HPDE6-E6E7 (cell line): ENCODE results near the gene CDH11.

Source experiments
- DNase-seq: peaks from one replicate; pipeline ENCODE4 v3.0.0; 2011; ENCODE audit warnings: missing footprints; ENCODE audit errors: extremely low spot score

CDH11 gene

DNA sequence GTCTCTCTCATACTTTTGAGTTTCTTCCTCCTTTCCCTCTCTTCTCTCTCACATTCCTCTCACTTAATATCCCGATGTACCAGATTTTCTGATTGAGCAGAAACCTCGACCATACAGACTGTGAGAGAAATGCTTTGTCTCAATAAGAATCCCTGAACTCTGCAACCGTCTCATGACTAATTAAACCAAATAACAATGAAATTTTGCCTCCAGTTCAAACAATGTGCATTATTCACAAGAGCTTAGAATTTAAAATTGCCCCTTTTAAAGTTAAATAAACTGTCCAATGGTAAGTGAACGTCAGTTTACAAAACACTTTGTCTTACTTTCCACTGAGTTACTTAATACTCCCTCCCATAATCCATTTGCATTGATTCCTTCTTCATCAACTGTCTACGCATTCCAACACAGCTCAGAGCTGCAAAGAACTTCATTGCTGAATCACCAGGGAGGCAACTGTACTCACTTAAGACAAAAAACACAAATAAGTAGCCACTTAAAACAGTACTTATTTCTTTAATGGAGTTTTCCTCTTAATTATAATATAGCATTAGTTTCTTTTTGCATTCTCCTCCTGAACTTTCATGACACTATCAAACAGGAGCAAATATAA, 4.9 kb downstream of the CDH11 start:
- no peak for DNase-seq

DNA sequence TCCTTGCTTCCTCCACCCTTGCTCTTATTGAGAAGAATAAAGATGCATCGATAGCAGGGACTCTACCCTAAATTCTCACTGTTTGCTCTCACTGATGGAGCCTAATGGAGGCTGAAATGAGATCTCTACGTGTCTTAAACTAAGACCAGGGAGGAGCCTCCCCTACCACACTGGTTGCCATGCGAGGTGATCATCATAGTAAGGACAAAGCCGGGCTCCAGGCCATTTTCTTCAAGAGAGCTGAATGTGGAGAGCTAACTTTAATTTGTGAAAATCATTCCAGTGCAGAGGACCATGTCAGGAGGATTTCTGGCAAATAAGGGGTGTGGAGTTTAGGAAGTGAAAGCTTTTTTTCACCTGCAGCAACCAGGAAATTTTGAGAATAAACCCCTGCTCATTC, 5.6 kb downstream of the CDH11 start:
- no peak for DNase-seq

DNA sequence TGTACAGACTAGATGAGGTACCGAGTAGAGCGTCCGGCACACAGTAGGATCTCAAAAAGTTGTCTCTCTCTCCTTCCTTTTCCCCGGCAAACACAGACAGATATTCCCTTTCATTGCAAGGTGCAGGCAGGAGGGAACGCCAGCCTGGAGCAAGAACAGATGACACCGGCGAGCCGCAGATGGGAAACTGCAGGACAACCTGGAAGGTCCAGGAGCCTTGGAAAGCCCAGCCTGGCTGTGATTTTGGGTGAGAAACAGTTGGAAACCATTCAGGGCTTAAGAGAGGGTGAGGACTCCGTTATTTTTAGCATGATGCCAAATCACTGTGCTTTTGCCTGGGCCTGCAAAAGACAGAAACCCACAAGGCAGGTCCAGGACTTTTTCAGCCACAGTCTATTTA, 7.3 kb downstream of the CDH11 start:
- DNase-seq: no peak

DNA sequence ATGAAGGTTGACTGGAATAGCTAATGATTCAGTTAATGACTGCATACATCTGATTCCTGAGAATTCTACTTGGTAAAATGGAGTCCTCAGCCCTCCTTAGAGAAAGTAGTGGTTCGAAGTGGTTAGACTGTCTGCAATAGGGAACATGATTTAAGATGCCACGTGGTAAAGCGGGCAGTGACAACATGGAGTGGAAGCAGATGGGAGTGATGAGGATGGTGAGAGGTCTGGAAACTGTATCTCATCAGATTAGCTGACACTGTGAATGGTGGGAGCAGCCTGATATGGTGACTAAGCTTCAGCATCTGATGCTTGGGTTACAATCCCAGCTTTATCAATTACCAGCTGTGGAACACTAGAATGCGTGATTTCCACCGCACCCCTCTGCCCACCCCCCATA, 8.4 kb downstream of the CDH11 start:
- no peak for DNase-seq

DNA sequence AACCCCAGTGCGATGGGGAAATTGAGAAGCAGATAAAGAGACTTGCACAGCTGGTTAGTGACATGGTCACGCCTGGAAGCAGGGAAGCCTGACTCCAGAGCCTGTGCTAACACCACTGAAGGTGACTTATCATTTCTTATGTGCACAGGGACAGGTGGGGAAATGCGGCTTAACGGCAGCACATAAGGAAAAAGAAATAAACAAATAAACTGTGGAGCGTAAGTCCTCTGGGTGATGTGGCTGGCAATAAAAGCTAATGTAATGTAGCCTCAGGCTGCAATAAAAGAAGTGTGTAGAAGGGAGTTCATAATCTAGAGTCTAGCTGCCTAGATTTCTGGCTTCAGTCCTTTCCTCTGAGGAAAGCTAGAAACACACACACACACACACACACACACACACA, 10.6 kb downstream of the CDH11 start:
- DNase-seq: no peak

DNA sequence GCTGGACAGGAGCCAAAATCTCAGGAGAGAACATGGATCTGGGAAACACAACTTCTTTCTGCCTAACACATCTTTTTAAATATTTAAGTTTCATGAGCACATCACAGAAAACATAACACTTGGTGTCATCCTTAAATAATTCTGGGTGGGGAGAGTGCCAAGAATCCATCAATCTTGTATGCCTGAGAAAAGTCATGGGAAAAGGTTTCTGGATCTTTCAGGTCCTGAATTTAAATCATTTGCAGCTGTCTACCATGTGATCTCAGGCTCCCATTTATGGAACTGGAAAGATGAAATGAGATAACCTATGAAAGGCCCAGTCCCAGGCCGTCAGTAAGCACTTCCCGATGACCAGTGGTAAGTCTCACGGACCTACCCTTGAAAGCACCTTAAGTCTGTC, 15.1 kb downstream of the CDH11 start:
- no peak for DNase-seq

DNA sequence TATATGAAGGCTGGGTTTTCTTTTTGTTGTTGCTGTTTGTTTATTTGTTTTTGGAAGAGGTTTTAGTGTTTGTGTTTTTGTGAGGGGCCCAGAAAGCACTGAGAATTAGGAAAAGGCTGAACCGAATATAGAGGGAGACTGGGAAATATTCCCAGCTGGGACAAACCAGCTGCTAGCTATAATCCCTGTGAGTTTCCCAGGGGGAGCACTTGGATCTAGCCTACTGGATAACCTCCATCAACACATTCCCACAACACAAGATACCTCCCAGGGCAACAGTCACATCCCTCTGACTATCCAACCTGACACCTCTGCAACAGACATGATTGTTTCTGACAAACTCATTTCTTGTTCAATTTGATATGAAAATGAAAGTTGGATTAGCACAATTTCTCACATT, 16.7 kb downstream of the CDH11 start:
- DNase-seq: no peak

DNA sequence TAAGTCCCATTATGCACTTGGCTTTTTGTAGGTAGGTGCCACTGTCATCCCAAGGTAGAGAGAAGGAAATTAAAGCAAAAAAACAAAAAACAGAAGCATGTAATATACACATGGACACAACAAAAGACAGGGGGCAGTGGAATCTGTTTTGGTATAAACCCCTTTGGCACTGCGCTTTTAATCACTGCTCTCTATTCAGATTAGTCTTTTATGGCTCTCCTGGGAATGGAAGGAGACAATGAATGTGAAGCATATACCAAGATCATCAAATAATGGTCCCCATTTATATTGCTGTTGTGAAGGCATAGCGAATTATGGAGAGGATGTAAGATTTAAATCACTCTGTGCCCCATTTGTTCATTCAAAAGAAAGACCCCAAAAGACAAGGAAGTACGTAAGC, 17.4 kb downstream of the CDH11 start:
- DNase-seq: no peak

DNA sequence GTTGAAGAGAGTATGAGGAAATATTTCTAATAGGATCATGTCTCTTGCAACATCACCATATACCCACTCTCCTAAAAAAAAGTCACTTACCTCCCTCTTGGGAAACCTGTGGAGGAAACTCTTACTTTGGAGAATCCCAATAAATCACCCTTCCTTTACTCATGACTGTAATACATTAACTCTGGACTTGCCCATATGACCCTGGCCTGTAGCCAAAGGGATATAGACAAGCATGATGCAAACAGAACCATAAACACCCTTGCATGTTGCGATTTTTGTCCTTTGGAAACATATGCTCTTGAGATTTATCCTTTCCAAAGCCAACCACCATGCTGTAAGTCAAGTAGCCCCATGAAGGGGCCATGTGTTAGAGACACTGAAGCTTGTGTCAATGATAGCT, 19.5 kb downstream of the CDH11 start:
- DNase-seq: no peak

DNA sequence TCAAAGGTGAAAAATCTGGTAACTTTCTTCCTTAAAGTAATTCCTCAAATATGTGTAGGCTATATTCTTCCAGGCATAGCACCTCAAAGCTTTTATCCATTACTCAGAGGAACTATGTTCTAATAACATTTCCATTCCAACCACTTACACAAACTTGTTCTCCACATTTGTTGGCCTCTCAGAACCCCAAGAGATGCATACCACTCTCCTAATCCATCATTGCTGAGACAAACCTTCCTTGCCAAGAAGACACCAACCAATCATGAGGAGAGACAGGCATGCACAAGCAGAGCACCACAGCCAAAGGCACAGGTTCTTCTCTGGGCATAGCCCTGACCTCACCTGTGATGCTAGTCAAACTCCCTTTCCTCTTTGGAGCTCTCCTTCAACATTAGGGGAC, 20.9 kb downstream of the CDH11 start:
- DNase-seq: no peak

DNA sequence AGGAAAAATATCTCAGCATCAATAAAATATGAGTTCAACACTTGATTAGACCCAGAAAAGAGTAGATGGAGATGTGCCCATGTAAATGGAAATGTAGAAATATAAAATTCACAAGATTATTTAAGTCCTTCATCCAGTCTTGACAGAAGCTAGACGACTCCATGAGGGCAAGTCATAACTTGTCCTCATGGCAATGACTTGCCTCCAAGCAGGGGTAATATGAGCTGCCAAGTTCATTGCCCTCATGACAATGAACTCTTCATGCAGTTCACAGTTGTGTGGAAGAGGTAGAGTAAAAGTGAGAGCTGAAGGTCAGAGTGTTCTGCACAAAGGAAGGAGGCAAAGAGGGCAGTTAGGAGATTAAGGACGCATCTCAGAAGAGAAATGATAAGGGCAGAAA, 22.3 kb downstream of the CDH11 start:
- DNase-seq: no peak

DNA sequence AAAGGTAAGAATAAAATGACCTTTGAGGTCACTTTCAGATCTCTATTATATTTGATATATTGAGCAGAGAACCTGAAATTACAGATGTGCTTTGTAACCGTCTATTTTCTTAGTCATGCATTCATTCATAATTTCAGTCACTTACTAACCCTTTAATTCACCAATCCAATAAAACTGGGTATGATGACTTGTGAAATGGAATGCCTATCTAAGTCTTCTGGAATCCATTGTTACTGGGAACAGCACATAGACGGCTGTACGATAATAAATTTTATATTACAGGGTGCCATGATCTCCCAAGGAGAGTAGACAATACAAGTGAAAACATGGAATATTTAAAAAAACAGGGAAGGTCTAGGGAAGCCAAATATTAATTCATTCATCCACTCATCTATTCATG, 22.9 kb downstream of the CDH11 start:
- DNase-seq: no peak

DNA sequence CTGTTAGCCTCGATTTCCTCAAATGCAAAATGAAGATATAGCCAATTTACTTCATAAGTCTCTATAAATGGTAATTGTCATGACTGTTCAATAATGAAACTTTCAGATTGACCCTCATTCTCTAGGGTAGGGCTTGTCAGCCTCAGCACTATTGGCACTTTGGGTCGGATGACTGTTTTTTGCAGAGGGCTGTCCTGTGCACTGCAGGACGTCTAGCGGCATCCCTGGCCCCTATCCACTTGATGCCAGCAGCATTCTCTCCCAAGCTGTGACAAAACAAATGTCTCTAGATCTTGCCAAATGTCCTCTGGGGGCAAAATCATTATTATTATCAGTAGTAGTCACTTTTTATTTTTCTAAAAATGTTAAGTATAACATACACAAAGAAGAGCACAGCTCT, 24.6 kb downstream of the CDH11 start:
- DNase-seq: no peak

DNA sequence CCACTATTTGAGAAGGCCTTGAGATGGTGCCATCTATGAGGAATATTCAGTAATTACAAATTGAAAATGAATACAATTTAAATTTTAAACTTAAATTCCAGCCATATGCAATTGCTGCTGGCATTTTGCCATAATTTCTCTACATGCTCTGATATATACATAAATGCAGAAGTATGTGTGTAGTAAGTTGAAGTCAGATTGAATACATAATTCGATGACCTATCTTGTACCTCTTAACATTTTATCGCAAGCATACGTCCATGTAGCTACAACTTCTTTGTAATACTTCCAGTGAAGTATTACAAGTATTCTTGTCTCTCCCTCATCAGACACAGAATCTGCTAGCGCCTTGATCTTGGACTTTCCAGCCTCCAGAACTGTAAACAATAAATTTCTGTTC, 26.0 kb downstream of the CDH11 start:
- no peak for DNase-seq

DNA sequence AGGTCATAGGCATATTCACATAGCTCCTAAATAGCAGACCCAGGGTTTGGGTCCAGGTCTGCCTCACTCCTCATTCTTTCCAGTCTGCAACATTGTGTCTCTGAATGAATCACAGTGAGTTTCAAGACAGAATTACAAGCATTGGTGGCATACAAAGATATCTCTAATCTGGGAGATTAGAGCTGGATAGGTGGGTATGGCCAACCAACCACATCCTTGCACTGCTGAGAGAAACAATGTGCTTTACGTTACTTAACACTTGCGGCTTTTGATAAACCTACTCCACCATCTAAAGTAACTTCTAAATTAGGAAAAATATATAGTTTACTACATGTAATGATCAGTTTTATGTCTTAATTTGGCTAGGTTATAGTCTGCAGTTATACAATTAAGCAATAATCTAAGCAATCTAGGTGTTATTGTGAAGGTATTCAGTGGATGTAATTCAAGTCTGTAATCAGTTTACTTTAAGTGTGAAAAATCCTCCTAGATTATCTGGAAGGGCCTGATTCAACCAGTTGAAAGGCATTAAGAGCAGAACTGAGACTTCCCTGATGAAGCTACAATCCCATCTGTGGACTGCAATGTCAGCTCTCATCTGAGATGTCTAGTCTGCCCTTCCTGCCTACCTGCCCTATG, 26.7 kb downstream of the CDH11 start:
- DNase-seq: no peak

DNA sequence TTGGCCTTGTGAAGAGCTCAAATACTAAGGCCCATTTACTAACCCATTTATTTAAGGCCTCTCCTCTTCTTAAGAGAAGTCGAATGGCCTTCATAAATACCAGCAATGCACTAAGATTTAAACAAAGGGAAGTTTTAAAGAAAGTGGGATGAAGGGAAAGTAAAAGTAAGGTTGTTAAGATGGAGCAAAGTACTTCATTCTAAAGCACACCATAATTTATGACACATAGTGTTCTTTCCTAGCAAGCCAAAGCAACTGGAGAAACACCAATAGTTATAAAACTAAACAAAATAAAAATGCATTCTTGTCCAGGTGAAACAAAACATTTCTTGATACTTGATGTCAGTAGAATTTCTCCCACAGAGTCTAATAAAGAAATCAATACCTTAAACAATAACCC, 27.9 kb downstream of the CDH11 start:
- no peak for DNase-seq

DNA sequence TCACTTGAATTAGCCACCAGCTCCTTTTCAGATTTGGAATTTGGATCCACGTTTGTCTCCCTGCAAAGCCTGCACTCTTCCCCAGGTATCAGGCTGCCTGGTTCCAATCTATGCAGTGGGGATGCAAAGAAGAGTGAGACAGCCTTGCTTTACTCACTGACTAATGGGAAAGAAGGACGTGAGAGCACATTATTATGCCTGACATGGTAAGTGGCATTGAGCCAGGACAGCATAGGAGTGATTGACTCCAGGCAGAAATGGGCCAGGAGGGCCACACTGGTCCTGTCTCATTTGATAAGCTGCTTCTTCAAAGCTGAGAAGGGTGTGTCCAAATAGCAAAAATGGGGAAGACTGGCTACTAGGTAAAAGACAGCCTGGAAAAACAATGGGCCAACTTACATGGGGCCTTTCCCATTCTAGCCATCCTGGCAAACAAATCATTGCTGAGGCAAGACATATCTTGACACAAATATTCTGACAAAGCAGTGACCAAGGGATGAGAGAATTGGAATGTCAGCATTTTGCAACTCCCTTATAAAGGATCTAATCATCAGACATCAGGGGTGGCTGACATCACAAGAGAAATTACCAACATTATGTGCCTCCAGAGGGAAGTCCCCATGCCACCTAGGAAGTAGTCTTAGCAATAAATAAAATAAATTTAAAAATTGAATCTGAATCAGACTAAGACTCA, 38.6 kb downstream of the CDH11 start:
- no peak for DNase-seq

DNA sequence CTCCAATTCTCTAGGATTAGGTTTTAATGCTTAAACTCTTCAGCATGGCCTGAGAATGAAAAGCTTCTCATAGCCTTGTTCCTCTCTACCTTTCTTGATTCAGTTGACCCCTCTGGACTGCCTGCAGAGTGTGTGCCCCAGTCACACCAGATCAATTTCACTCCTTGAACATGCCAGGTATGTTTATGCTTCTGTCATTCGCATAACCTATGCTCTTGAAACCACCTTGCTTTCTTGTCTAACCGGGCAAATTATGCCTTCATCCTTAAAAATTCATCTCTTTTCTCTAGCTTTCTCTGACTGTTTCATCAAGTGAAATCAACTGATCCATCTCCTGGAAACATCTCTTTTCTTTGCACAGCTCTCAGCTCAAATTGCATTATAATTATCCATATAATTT, 42.3 kb downstream of the CDH11 start:
- no peak for DNase-seq

DNA sequence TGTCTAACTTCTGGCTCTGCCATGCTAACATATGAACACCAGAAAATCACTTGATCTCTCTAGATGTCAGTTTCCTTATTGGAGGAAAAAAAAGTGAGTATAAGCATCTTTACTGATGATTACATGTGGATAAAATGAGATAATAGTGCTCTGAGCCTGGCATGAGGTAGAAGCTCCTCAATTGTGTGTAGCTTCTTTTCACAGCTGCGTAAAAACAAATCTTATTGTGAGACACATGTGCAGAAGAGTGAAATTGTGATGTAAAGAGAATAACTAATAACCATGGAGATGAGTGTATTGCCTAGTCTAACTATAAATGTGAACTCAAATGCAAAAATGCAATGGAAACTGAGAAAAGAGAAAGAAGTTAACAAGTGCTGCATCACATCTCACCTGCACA, 44.7 kb downstream of the CDH11 start:
- DNase-seq: no peak

DNA sequence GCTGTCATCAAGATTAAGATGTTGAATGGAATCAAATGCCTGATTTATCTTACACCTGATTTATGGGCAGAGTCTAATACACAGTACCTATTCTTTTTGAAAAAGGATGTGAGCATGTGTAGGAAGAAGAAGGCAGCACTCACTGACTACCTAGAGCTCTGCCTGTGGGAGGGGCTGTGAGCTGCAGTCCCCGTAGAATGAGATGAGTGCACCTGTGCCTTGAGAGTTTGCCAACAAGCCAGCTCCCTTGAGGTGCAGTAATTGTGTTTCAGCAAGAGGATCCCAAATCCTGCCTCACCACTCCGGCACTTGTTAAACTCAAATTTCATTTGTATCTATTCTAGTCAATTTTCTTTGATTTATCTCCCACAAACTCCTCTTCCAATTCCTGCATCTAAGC, 46.0 kb downstream of the CDH11 start:
- DNase-seq: no peak

DNA sequence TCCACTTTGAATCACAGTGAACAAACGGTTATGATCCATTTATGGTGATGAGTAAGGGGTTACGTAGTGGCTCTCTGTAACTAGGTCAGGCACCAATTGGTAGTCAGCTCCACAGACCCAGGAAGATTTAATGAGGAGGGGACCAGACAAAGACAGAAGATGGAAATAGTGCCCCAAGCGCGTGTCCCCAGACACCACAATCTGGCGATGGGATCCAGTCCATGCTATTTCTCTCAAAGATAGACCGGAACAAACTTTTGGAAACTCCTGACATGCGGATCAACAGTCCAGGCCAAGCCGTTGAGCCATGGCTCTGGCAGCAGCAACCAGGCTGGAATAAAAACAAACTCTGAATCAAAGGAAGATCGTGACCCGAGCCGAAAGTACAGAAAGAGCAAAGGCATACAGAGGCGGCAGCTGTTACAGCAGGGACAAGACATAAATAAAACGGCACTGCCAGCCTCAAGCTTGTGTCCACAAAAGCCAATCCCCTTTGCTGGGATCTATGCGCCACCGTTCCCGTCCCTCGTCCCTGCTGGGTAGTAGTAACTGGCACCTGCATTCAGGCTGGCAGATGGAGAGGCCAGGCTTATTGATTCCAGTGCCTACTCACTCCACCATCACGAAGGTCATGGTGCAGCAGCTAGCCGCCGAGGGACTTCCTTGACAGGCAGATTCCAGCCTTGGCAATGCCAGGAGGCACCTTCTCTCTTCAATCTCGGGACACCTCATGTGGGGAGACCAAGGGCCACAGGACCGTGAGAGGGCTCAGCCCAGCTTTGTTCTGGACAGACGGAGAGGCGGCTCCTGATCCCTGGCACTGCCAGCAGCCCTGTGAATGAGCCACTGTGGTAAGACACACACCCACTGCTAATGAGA, 50.2 kb downstream of the CDH11 start:
- no peak for DNase-seq

DNA sequence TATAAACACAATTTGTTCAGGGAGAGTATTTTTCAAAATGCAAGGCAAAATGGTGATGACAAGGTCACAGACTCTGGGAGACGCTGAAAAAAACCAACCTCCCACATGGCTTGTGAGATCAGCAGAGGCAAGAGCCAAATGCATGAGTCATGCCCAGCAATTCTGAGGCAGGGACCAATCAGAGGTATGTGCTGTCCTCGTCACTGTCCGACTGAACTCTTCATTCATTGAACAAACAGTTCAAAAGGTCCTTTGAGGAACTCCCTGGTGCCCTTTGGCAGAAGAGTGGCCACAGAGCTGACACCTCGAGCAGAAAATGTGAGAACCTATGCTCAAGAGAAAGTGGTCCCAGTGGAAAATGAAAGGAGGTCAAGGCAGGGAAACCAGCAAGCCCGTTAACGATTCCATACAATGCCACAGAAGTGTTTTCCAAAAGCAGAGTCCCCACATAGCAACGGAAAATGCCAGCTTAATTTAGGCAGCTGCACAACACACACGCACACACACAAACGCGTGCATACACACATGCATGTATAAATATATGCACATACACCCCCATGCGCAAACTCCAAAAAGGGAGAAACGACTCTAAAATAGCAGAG, 50.9 kb downstream of the CDH11 start:
- no peak for DNase-seq
